HEK293 (cell line): ENCODE results near the gene EFHC1.

ENCODE experiments used
- CTCF ChIA-PET: fragments of 350-600 bp; formaldehyde crosslinking; extraction: SDS; loops from one replicate; lab custom pipeline; 2021; ENCODE audit warnings: antibody characterized with exemption; lab: Yijun Ruan, JAX
- POLR2A ChIA-PET: fragments of 300-600 bp; formaldehyde crosslinking; extraction: SDS; loops from one replicate; lab custom pipeline; 2020; ENCODE audit warnings: antibody characterized with exemption, inconsistent platforms; lab: Yijun Ruan, JAX
- H3K27ac ChIP-seq: fragments of 200-500 bp; sonication (Bioruptor generic); 2 replicates; pipeline ENCODE4 v1.5.1; 2014; ENCODE audit warnings: low read depth, low read length, control low read depth, inconsistent platforms; ENCODE audit errors: extremely low read depth
- H3K36me3 ChIP-seq, 2 experiments: fragments of 200-500 bp in 1 of 2; sonication (Bioruptor generic) in 1 of 2; 1 replicate in 1 of 2; 2 replicates in 1 of 2; pipeline ENCODE4 v1.5.1; 2014 to 2017; ENCODE audit warnings: inconsistent platforms in 2 of 2, low read length in 2 of 2; ENCODE audit not compliant: control insufficient read depth in 2 of 2, insufficient read depth in 1 of 2
- H3K4me1 ChIP-seq: fragments of 200-500 bp; sonication (Bioruptor generic); 2 replicates; pipeline ENCODE4 v1.5.1; 2014; ENCODE audit warnings: mild to moderate bottlenecking, low read length, inconsistent platforms; ENCODE audit not compliant: control insufficient read depth, insufficient read depth
- H3K4me3 ChIP-seq: 2 replicates; pipeline ENCODE4 v1.5.1; 2011; ENCODE audit warnings: low read depth, mild to moderate bottlenecking, control low read depth, low read length, moderate library complexity
- H3K9me3 ChIP-seq: fragments of 200-500 bp; sonication (Bioruptor generic); 2 replicates; pipeline ENCODE4 v1.5.1; 2014; ENCODE audit warnings: low read depth, low read length, inconsistent platforms; ENCODE audit not compliant: control insufficient read depth, insufficient read depth
- INSM2 ChIP-seq: fragments of 450-650 bp; formaldehyde crosslinking; IDR thresholded peaks from 2 replicates; pipeline ENCODE4 v1.5.1; 2016; ENCODE audit warnings: missing biosample characterization, missing genetic modification characterization
- PRDM6 ChIP-seq: fragments of 450-650 bp; formaldehyde crosslinking; IDR thresholded peaks from 2 replicates; pipeline ENCODE4 v1.5.1; 2017; ENCODE audit warnings: missing biosample characterization, missing genetic modification characterization
- REST ChIP-seq: fragments of 450-650 bp; formaldehyde crosslinking; IDR thresholded peaks from 2 replicates; pipeline ENCODE4 v1.5.1; 2016; ENCODE audit warnings: missing biosample characterization, missing genetic modification characterization
- TCF7L2 ChIP-seq: IDR thresholded peaks from 2 replicates; pipeline ENCODE4 v1.6.1; 2011; ENCODE audit warnings: low read depth, mild to moderate bottlenecking, inconsistent platforms, low read length, moderate library complexity, borderline replicate concordance
- TRIM28 ChIP-seq: IDR thresholded peaks from 2 replicates; pipeline ENCODE4 v1.6.1; 2011; ENCODE audit warnings: low read length, control low read depth, borderline replicate concordance
- WT1 ChIP-seq: fragments of 450-650 bp; formaldehyde crosslinking; IDR thresholded peaks from 2 replicates; pipeline ENCODE4 v1.5.1; 2016; ENCODE audit warnings: missing biosample characterization, missing genetic modification characterization
- ZBTB7A ChIP-seq: fragments of 450-650 bp; formaldehyde crosslinking; IDR thresholded peaks from 2 replicates; pipeline ENCODE4 v1.5.1; 2016; ENCODE audit warnings: low read depth, missing biosample characterization, missing genetic modification characterization
- ZEB2 ChIP-seq: fragments of 450-650 bp; formaldehyde crosslinking; IDR thresholded peaks from 2 replicates; pipeline ENCODE4 v1.5.1; 2016; ENCODE audit warnings: missing biosample characterization, missing genetic modification characterization
- ZNF18 ChIP-seq: fragments of 450-650 bp; formaldehyde crosslinking; IDR thresholded peaks from 2 replicates; pipeline ENCODE4 v1.5.1; 2016; ENCODE audit warnings: missing biosample characterization, missing genetic modification characterization
- ZNF280C ChIP-seq: fragments of 450-650 bp; formaldehyde crosslinking; IDR thresholded peaks from 2 replicates; pipeline ENCODE4 v1.5.1; 2016; ENCODE audit warnings: missing biosample characterization, missing genetic modification characterization
- ZNF280D ChIP-seq: fragments of 450-650 bp; formaldehyde crosslinking; IDR thresholded peaks from 2 replicates; pipeline ENCODE4 v1.5.1; 2016; ENCODE audit warnings: missing biosample characterization, missing genetic modification characterization
- ZNF350 ChIP-seq: fragments of 450-650 bp; formaldehyde crosslinking; IDR thresholded peaks from 2 replicates; pipeline ENCODE4 v1.5.0; 2017; ENCODE audit warnings: missing biosample characterization, mild to moderate bottlenecking, missing genetic modification characterization
- ZNF391 ChIP-seq: fragments of 450-650 bp; formaldehyde crosslinking; IDR thresholded peaks from 2 replicates; pipeline ENCODE4 v1.5.1; 2016; ENCODE audit warnings: low read depth, missing biosample characterization, missing genetic modification characterization, borderline replicate concordance
- ZNF488 ChIP-seq: fragments of 450-650 bp; formaldehyde crosslinking; IDR thresholded peaks from 2 replicates; pipeline ENCODE4 v1.5.1; 2016; ENCODE audit warnings: missing biosample characterization, missing genetic modification characterization
- ZNF521 ChIP-seq: fragments of 450-650 bp; formaldehyde crosslinking; IDR thresholded peaks from 2 replicates; pipeline ENCODE4 v1.5.1; 2017; ENCODE audit warnings: missing biosample characterization, mild to moderate bottlenecking, missing genetic modification characterization
- ZNF626 ChIP-seq: fragments of 450-650 bp; sonication (Bioruptor Pico); formaldehyde crosslinking; IDR thresholded peaks from 2 replicates; pipeline ENCODE4 v1.5.1; 2018; ENCODE audit warnings: missing biosample characterization, missing genetic modification characterization, inconsistent platforms
- ZNF629 ChIP-seq: fragments of 450-650 bp; formaldehyde crosslinking; IDR thresholded peaks from 2 replicates; pipeline ENCODE4 v1.5.1; 2017; ENCODE audit warnings: missing biosample characterization, missing genetic modification characterization

The EFHC1 gene

GRCh38 chr6:52548353-52548713, 128.2 kb downstream of the EFHC1 start (continued):
- TF ChIP-seq ZEB2 (tag by site-specific recombination) (0 out of 2 replicates have a peak, but pooled peaks have one; percentile 20), ZNF521 (tag by site-specific recombination) (no peak)

- POLR2A ChIA-PET, result interaction anchor here (0.8 to 1.9 kb wide), 7 partner anchors 8 to 129 kb away, joined by 3 to 9 read pairs (median 3); partner anchors contain the start of genes EFHC1 and TRAM2
- H3K36me3 ChIP-seq, result no peaks in the 10 kb centered on the region
- no peaks in the 10 kb centered on the region for H3K9me3 ChIP-seq
- TF ChIP-seq ZNF350 (no peak), ZNF626 (tag by site-specific recombination) (no peak), ZNF488 (no peak), ZBTB7A (tag by site-specific recombination) (no peak), ZNF391 (tag by site-specific recombination) (no peak), ZNF280D (tag by site-specific recombination) (no peak), ZNF18 (no peak), ZNF280C (tag by site-specific recombination) (no peak)
- CTCF ChIA-PET, result interaction anchor here (0.7 to 3.5 kb wide), 10 partner anchors 14 to 132 kb away, joined by 3 to 16 read pairs (median 5); no protein-coding TSS in a partner anchor
- peaks cover 37% of the 10 kb centered on the region for H3K4me1 ChIP-seq
- H3K4me3 ChIP-seq, result no peak overlapping the region
- no peak overlapping the region for H3K27ac ChIP-seq
Measured at GRCh38 chr6:52548999-52549398, 128.9 kb downstream of the EFHC1 start.

- H3K4me3 ChIP-seq, result no peak overlapping the region
- H3K36me3 ChIP-seq, result no peaks in the 10 kb centered on the region
- ChIA-PET CTCF (interaction anchor here (0.5 to 3.5 kb wide), 9 partner anchors 15 to 132 kb away, joined by 3 to 16 read pairs (median 5); no protein-coding TSS in a partner anchor), POLR2A (interaction anchor here (0.8 to 1.9 kb wide), 7 partner anchors 9 to 129 kb away, joined by 3 to 9 read pairs (median 3); partner anchors contain the start of genes EFHC1 and TRAM2)
- no peaks in the 10 kb centered on the region for H3K9me3 ChIP-seq
- H3K27ac ChIP-seq, result no peak overlapping the region
- peaks cover 37% of the 10 kb centered on the region for H3K4me1 ChIP-seq
- TF ChIP-seq INSM2 (tag by site-specific recombination) (peak; percentile 37; the same call in 1 of the 2 replicates), REST (tag by site-specific recombination) (no peak), WT1 (tag by site-specific recombination) (peak; percentile 69), TCF7L2 (no peak), ZNF629 (tag by site-specific recombination) (peak; percentile 17; the same call in 1 of the 2 replicates), PRDM6 (peak; percentile 93), TRIM28 (peak; percentile 53; the same call in 1 of the 2 replicates)
Measured at GRCh38 chr6:52549428-52549827, 129.3 kb downstream of the EFHC1 start.
